Neuronal stem cell (in vitro differentiated cells): ENCODE measurements around the gene TPRN.

Source experiments
- DNase-seq: peaks from one replicate; pipeline ENCODE4 v3.0.0-alpha.2; 2013; ENCODE audit warnings: low spot score
- H2AFZ ChIP-seq: one replicate; pipeline ENCODE4 v1.6.1; 2013; ENCODE audit warnings: mild to moderate bottlenecking, low read length, inconsistent platforms
- H2AK5ac ChIP-seq: 2 replicates; pipeline ENCODE4 v1.6.1; 2013; ENCODE audit warnings: low read depth, mild to moderate bottlenecking, inconsistent platforms, low read length, moderate library complexity, mixed read lengths
- H2BK120ac ChIP-seq: 2 replicates; pipeline ENCODE4 v1.6.1; 2013; ENCODE audit warnings: low read depth, mild to moderate bottlenecking, inconsistent platforms, low read length, moderate library complexity, mixed read lengths
- H2BK12ac ChIP-seq: one replicate; pipeline ENCODE4 v1.6.1; 2013; ENCODE audit warnings: low read length, inconsistent platforms
- H2BK15ac ChIP-seq: 2 replicates; pipeline ENCODE4 v1.6.1; 2013; ENCODE audit warnings: mild to moderate bottlenecking, low read length, inconsistent platforms, mixed read lengths
- H2BK5ac ChIP-seq: one replicate; pipeline ENCODE4 v1.6.1; 2013; ENCODE audit warnings: inconsistent platforms, mild to moderate bottlenecking, low read length, moderate library complexity
- H3K14ac ChIP-seq: one replicate; pipeline ENCODE4 v1.6.1; 2013; ENCODE audit warnings: low read length, inconsistent platforms
- H3K18ac ChIP-seq: 2 replicates; pipeline ENCODE4 v1.6.1; 2013; ENCODE audit warnings: low read length, inconsistent platforms
- H3K23ac ChIP-seq: 2 replicates; pipeline ENCODE4 v1.6.1; 2013; ENCODE audit warnings: low read depth, mild to moderate bottlenecking, mixed read lengths, low read length, inconsistent platforms; ENCODE audit not compliant: poor library complexity
- H3K27ac ChIP-seq: replicated peaks from 3 replicates; pipeline ENCODE4 v1.5.1; 2013; ENCODE audit warnings: low read length, inconsistent platforms
- H3K27me3 ChIP-seq, 3 experiments: 2 replicates each; pipeline ENCODE4 v1.6.1; 2013; ENCODE audit warnings: low read length in 3 of 3, mild to moderate bottlenecking in 2 of 3, inconsistent platforms in 1 of 3, low read depth in 1 of 3, mixed read lengths in 1 of 3, moderate library complexity in 1 of 3; ENCODE audit not compliant: control insufficient read depth in 3 of 3, insufficient read depth in 3 of 3
- H3K36me3 ChIP-seq, 2 donors: replicated peaks in 1 of 2; 2 replicates each; pipeline ENCODE4 v1.6.1; 2013; ENCODE audit warnings: low read length in 2 of 2; ENCODE audit not compliant: control insufficient read depth in 2 of 2, insufficient read depth in 2 of 2
- H3K4ac ChIP-seq: 2 replicates; pipeline ENCODE4 v1.6.1; 2013; ENCODE audit warnings: inconsistent platforms, mild to moderate bottlenecking, low read length, moderate library complexity
- H3K4me1 ChIP-seq, 2 donors: 1 replicate in 1 of 2; 2 replicates in 1 of 2; pipeline ENCODE4 v1.6.1; 2013; ENCODE audit warnings: low read length in 2 of 2, low read depth in 1 of 2; ENCODE audit not compliant: control insufficient read depth in 2 of 2, insufficient read depth in 1 of 2
- H3K4me2 ChIP-seq: one replicate; pipeline ENCODE4 v1.6.1; 2013; ENCODE audit warnings: mild to moderate bottlenecking, low read length, inconsistent platforms; ENCODE audit not compliant: insufficient read depth, poor library complexity, severe bottlenecking
- H3K4me3 ChIP-seq, 2 donors: 2 replicates each; pipeline ENCODE4 v1.5.1; 2013; ENCODE audit warnings: low read length in 2 of 2, mild to moderate bottlenecking in 2 of 2, inconsistent platforms in 1 of 2, moderate library complexity in 1 of 2
- H3K79me1 ChIP-seq: one replicate; pipeline ENCODE4 v1.6.1; 2013; ENCODE audit warnings: low read depth, mild to moderate bottlenecking, inconsistent platforms, low read length, moderate library complexity
- H3K9ac ChIP-seq: one replicate; pipeline ENCODE4 v1.6.1; 2013; ENCODE audit warnings: mild to moderate bottlenecking, low read depth, low read length, inconsistent platforms; ENCODE audit not compliant: poor library complexity
- H3K9me3 ChIP-seq, 2 donors: replicated peaks in 1 of 2; 2 replicates each; pipeline versions ENCODE3 to v1.6.1; 2013; ENCODE audit warnings: low read length in 2 of 2, mild to moderate bottlenecking in 2 of 2, inconsistent platforms in 1 of 2, low read depth in 1 of 2, mixed read lengths in 1 of 2, moderate library complexity in 1 of 2; ENCODE audit not compliant: control insufficient read depth in 2 of 2, insufficient read depth in 1 of 2
- H4K8ac ChIP-seq: one replicate; pipeline ENCODE4 v1.6.1; 2013; ENCODE audit warnings: low read depth, mild to moderate bottlenecking, inconsistent platforms, low read length, moderate library complexity
- H4K91ac ChIP-seq: one replicate; pipeline ENCODE4 v1.6.1; 2013; ENCODE audit warnings: low read length, low read depth, mild to moderate bottlenecking, inconsistent platforms; ENCODE audit not compliant: poor library complexity
- WGBS, 2 donors: extraction: QIAGEN DNeasy Blood & Tissue Kit; methylation state at CpG; one replicate each; pipeline ENCODE4 v1.1.7; 2013; ENCODE audit warnings: missing lambda C conversion rate in 2 of 2, mixed read lengths in 1 of 2; ENCODE audit not compliant: insufficient read length in 2 of 2, insufficient replicate concordance in 1 of 2; ENCODE audit errors: extremely low coverage in 2 of 2; 5-methylcytosine and 5-hydroxymethylcytosine counted together

The TPRN gene

GRCh38 chr9:137150617-137151457 lies 49.7 kb downstream of the TPRN start:
- no peak overlapping the region for H3K27ac ChIP-seq
- no peak overlapping the region for H3K4me2 ChIP-seq
- H4K8ac ChIP-seq, result no peak overlapping the region
- no peak overlapping the region for H2AK5ac ChIP-seq
- no peak overlapping the region for H3K9ac ChIP-seq
- WGBS, 2 donors, result no CpG with 5 or more reads among the region's 34 CpGs
- no peak overlapping the region for H3K14ac ChIP-seq
- H3K4me3 ChIP-seq, result no peak overlapping the region
- DNase-seq, result no peak
- no peaks in the 10 kb centered on the region for H3K4me1 ChIP-seq
- no peak overlapping the region for H2BK5ac ChIP-seq
- H2BK15ac ChIP-seq, result no peak overlapping the region
- H3K79me1 ChIP-seq, result peaks cover 2% of the 10 kb centered on the region
- no peak overlapping the region for H3K23ac ChIP-seq
- H3K36me3 ChIP-seq, result peaks cover 0 to 2% of the 10 kb centered on the region in 2 donors
- H2AFZ ChIP-seq, result no peak overlapping the region
- H2BK12ac ChIP-seq, result no peak overlapping the region
- no peak overlapping the region for H3K4ac ChIP-seq
- H3K18ac ChIP-seq, result no peak overlapping the region
- H4K91ac ChIP-seq, result no peak overlapping the region
- peaks cover 0 to 12% of the 10 kb centered on the region in 2 donors for H3K9me3 ChIP-seq
- H3K27me3 ChIP-seq, result peaks cover 0 to 49% (median 15%) of the 10 kb centered on the region in 3 experiments
- H2BK120ac ChIP-seq, result no peak overlapping the region

- Histone ChIP-seq H2AFZ (no peak overlapping the region), H3K4me3 (no peak overlapping the region), H2BK15ac (no peak overlapping the region), H3K14ac (no peak overlapping the region), H3K27me3 (peaks cover 0 to 45% (median 10%) of the 10 kb centered on the region in 3 experiments), H3K4ac (no peak overlapping the region), H3K79me1 (peaks cover 2% of the 10 kb centered on the region), H3K23ac (peak overlapping the region; percentile 80), H3K4me1 (no peaks in the 10 kb centered on the region), H3K36me3 (peaks cover 0 to 2% of the 10 kb centered on the region in 2 donors), H3K4me2 (no peak overlapping the region), H4K8ac (no peak overlapping the region), H3K9ac (no peak overlapping the region), H4K91ac (no peak overlapping the region), H3K18ac (no peak overlapping the region), H2AK5ac (no peak overlapping the region), H2BK5ac (no peak overlapping the region), H3K9me3 (peaks cover 0 to 12% of the 10 kb centered on the region in 2 donors), H2BK12ac (no peak overlapping the region), H2BK120ac (no peak overlapping the region), H3K27ac (no peak overlapping the region)
- no peak for DNase-seq
- no CpG with 5 or more reads among the region's 20 CpGs for WGBS, 2 donors
These were observed 50.5 kb downstream of the TPRN start for GRCh38 chr9:137149942-137150616.

- H2BK12ac ChIP-seq, result peak overlapping the region; percentile 58
- no CpG with 5 or more reads among the region's 5 CpGs for WGBS, 2 donors
These were observed 51.2 kb downstream of the TPRN start for GRCh38 chr9:137149363-137149762.

GRCh38 chr9:137148661-137149060 lies 51.9 kb downstream of the TPRN start:
- Histone ChIP-seq H3K79me1 (peaks cover 2% of the 10 kb centered on the region), H3K18ac (no peak overlapping the region), H3K4ac (no peak overlapping the region), H2BK15ac (no peak overlapping the region), H3K9ac (no peak overlapping the region), H2AK5ac (no peak overlapping the region), H3K23ac (no peak overlapping the region), H2BK5ac (no peak overlapping the region), H3K4me2 (no peak overlapping the region), H2BK120ac (no peak overlapping the region), H4K8ac (peak overlapping the region; percentile 43), H2BK12ac (no peak overlapping the region), H3K14ac (no peak overlapping the region), H3K27me3 (peaks cover 0 to 44% (median 6%) of the 10 kb centered on the region in 3 experiments), H3K4me3 (no peak overlapping the region), H3K36me3 (peaks cover 0 to 2% of the 10 kb centered on the region in 2 donors), H3K4me1 (no peaks in the 10 kb centered on the region), H3K27ac (no peak overlapping the region), H2AFZ (no peak overlapping the region), H3K9me3 (peaks cover 0 to 12% of the 10 kb centered on the region in 2 donors), H4K91ac (no peak overlapping the region)
- no CpG with 5 or more reads among the region's 19 CpGs for WGBS, 2 donors
- DNase-seq, result no peak

More at GRCh38 chr9:137149363-137149762, 51.2 kb downstream of the TPRN start:
- no peak overlapping the region for H3K4me2 ChIP-seq
- DNase-seq, result no peak
- no peak overlapping the region for H3K4ac ChIP-seq
- H3K79me1 ChIP-seq, result peaks cover 2% of the 10 kb centered on the region
- H2AFZ ChIP-seq, result no peak overlapping the region
- no peaks in the 10 kb centered on the region for H3K4me1 ChIP-seq
- peak overlapping the region; percentile 80 for H3K23ac ChIP-seq
- peaks cover 0 to 2% of the 10 kb centered on the region in 2 donors for H3K36me3 ChIP-seq
- H3K14ac ChIP-seq, result no peak overlapping the region
- H3K9me3 ChIP-seq, result peaks cover 0 to 12% of the 10 kb centered on the region in 2 donors
- no peak overlapping the region for H2BK5ac ChIP-seq
- H4K91ac ChIP-seq, result no peak overlapping the region
- H3K18ac ChIP-seq, result no peak overlapping the region
- H4K8ac ChIP-seq, result no peak overlapping the region
- H3K27ac ChIP-seq, result no peak overlapping the region
- H2BK15ac ChIP-seq, result no peak overlapping the region
- no peak overlapping the region for H2BK120ac ChIP-seq
- no peak overlapping the region for H3K9ac ChIP-seq
- peak overlapping the region in 1 of 2 donors; percentile 12 for H3K4me3 ChIP-seq
- no peak overlapping the region for H2AK5ac ChIP-seq
- peaks cover 0 to 38% (median 6%) of the 10 kb centered on the region in 3 experiments for H3K27me3 ChIP-seq
